ENCODE data around the gene KRTAP5-2. TPM values are rescaled to one million over a fixed set of nuclear protein-coding genes. Genes with fewer than 3 reads are reported as not detected.
"Not testable (repeated sequence)": the region's sequence is repeated elsewhere in the genome, so short reads cannot be mapped to it uniquely, and the experiment has no call there.

Gene KRTAP5-2
- total and polyA plus RNA-seq, 3 donors from 2014 or later: not detected

- no peak for DNase-seq
- Histone ChIP-seq H3K27me3 (no peaks in the 10 kb centered on the region), H3K27ac (no peak overlapping the region), H3K4me1 (no peaks in the 10 kb centered on the region), H3K36me3 (ENCODE audit: low read depth, missing control alignments) (no peaks in the 10 kb centered on the region), H3K9me3 (no peaks in the 10 kb centered on the region), H3K4me3 (no peak overlapping the region)
- 57 to 71% methylated on average over 10 of the region's 10 CpGs for WGBS, 2 donors
- intact Hi-C loops (cut with DNase I; ENCODE audit: low total_unique reads): no loop called here
- TF ChIP-seq, protein P1, sequence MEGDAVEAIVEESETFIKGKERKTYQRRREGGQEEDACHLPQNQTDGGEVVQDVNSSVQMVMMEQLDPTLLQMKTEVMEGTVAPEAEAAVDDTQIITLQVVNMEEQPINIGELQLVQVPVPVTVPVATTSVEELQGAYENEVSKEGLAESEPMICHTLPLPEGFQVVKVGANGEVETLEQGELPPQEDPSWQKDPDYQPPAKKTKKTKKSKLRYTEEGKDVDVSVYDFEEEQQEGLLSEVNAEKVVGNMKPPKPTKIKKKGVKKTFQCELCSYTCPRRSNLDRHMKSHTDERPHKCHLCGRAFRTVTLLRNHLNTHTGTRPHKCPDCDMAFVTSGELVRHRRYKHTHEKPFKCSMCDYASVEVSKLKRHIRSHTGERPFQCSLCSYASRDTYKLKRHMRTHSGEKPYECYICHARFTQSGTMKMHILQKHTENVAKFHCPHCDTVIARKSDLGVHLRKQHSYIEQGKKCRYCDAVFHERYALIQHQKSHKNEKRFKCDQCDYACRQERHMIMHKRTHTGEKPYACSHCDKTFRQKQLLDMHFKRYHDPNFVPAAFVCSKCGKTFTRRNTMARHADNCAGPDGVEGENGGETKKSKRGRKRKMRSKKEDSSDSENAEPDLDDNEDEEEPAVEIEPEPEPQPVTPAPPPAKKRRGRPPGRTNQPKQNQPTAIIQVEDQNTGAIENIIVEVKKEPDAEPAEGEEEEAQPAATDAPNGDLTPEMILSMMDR (IDR thresholded peaks at IDR 0.05): no peak
- no peak for TF ChIP-seq POLR2A (IDR thresholded peaks at IDR 0.05)
These were observed 21.4 kb upstream of the KRTAP5-2 start for GRCh38 chr11:1619449-1619848.

DNA sequence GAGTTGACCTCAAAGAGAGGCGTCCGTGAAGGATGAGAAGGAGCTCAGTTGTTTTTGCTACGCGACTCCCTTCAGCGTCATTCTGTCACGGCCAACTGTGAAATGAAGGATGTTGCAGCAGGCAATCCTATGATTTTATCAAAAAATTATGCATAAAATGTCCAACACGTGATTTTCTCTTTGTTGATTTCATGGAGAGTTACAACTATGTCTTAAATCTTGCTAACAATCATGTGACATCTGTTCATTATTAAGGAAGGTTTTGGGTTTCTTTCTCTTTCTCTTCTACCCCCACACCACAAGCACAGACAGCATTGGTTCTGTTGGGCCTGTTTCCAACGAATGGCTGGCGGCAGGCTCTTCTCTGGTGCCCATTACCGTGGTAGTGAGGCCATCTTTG, 20.1 kb upstream of the KRTAP5-2 start:
- TF ChIP-seq POLR2A (IDR thresholded peaks at IDR 0.05): no peak
- TF ChIP-seq, protein P1 (IDR thresholded peaks at IDR 0.05): no peak
- H3K36me3 ChIP-seq (ENCODE audit: low read depth, missing control alignments): no peaks in the 10 kb centered on the region
- WGBS, 2 donors: 75 to 83% methylated on average over 10 of the region's 10 CpGs
- intact Hi-C loops (cut with DNase I; ENCODE audit: low total_unique reads): no loop called here
- no peaks in the 10 kb centered on the region for H3K9me3 ChIP-seq
- no peak overlapping the region for H3K4me3 ChIP-seq
- DNase-seq: no peak
- no peak overlapping the region for H3K27ac ChIP-seq
- H3K27me3 ChIP-seq: no peaks in the 10 kb centered on the region
- no peaks in the 10 kb centered on the region for H3K4me1 ChIP-seq

- WGBS, 2 donors: 76 to 78% methylated on average over 4 of the region's 4 CpGs
- intact Hi-C loops (cut with DNase I; ENCODE audit: low total_unique reads): no loop called here
- H3K27me3 ChIP-seq: no peaks in the 10 kb centered on the region
These were observed 10.3 kb upstream of the KRTAP5-2 start, which contains the start of gene KRTAP5-3 for GRCh38 chr11:1608363-1608762. Gene KRTAP5-3, minus strand, starts transcription at chr11:1608463. Its CDS starts 78 bp downstream, at chr11:1608385.

GRCh38 chr11:1607901-1608300, 9.8 kb upstream of the KRTAP5-2 start:
- H3K27me3 ChIP-seq; DNase-seq; H3K9me3 ChIP-seq; H3K36me3 ChIP-seq (ENCODE audit: low read depth, missing control alignments); H3K27ac ChIP-seq; intact Hi-C loops (cut with DNase I; ENCODE audit: low total_unique reads); H3K4me1 ChIP-seq; H3K4me3 ChIP-seq: not testable (repeated sequence)
- 24 to 28% methylated on average over 3 to 5 of the region's 5 CpGs for WGBS, 2 donors

More at GRCh38 chr11:1608363-1608762, 10.3 kb upstream of the KRTAP5-2 start, which contains the start of gene KRTAP5-3:
- Histone ChIP-seq H3K27ac (no peak within 1 kb of the TSS), H3K4me1 (no peaks in the 10 kb centered on the region), H3K4me3 (no peak within 1 kb of the TSS), H3K36me3 (ENCODE audit: low read depth, missing control alignments) (no peaks in the 10 kb centered on the region), H3K9me3 (no peaks in the 10 kb centered on the region)
- TF ChIP-seq POLR2A (IDR thresholded peaks at IDR 0.05): no peak
- TF ChIP-seq, protein P1 (IDR thresholded peaks at IDR 0.05): no peak
- no peak for DNase-seq

- H3K27me3 ChIP-seq; DNase-seq; H3K36me3 ChIP-seq (ENCODE audit: low read depth, missing control alignments); H3K9me3 ChIP-seq; H3K4me3 ChIP-seq; H3K4me1 ChIP-seq; intact Hi-C loops (cut with DNase I; ENCODE audit: low total_unique reads); H3K27ac ChIP-seq: not testable (repeated sequence)
- 38 to 44% methylated on average over 16 to 18 of the region's 18 CpGs for WGBS, 2 donors
These were observed 9.2 kb upstream of the KRTAP5-2 start for GRCh38 chr11:1607156-1607845.

DNA sequence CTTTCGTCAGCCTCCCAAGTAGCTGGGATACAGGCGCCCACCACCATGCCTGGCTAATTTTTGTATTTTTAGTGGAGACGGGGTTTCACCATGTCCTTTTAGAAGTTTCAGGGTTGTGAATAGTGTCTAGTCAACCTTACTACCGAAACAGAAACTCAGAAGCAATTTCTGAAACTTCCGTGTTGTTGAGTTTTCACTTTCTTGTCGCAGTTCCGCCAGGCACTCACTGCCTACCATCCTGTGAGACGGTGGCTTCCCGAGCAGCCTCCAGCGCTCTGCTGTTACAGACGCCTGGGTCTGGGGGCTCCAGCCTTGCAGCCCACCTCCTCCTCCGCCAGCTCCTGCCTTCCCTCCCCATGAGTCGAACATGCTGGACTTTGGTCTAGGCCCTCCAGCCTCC, 7.8 kb upstream of the KRTAP5-2 start:
- not testable (repeated sequence) for H3K27me3 ChIP-seq

More for the DNA sequence above, 7.8 kb upstream of the KRTAP5-2 start:
- H3K4me1 ChIP-seq; H3K36me3 ChIP-seq (ENCODE audit: low read depth, missing control alignments); H3K4me3 ChIP-seq; intact Hi-C loops (cut with DNase I; ENCODE audit: low total_unique reads); DNase-seq; H3K27ac ChIP-seq; H3K9me3 ChIP-seq: not testable (repeated sequence)
- 84 to 89% methylated on average over 11 to 13 of the region's 13 CpGs for WGBS, 2 donors
